H1 (cell line): ENCODE data around the gene SRMS. TPM values are rescaled to one million over a fixed set of nuclear protein-coding genes. Genes with fewer than 3 reads are reported as not detected.
A peak's percentile ranks its signal among the peaks of the same experiment; 100 is the strongest.

Experiments used
- CTCF ChIA-PET: fragments of 300-600 bp; sonication (Branson Sonifier 250); formaldehyde crosslinking; loops from one replicate; lab custom pipeline; 2021; ENCODE audit not compliant: partially characterized antibody; lab: Charles Lee
- POLR2A ChIA-PET: fragments of 300-600 bp; sonication (Branson Sonifier 250); formaldehyde crosslinking; loops from one replicate; lab custom pipeline; 2021; ENCODE audit warnings: inconsistent platforms; ENCODE audit not compliant: partially characterized antibody; lab: Charles Lee
- DNase-seq, 2 experiments: peaks; one replicate each; pipeline versions ENCODE4 v3.0.0 to v3.0.0-alpha.2; 2010 to 2022; ENCODE audit warnings: low spot score in 2 of 2, low read depth in 1 of 2, mixed read lengths in 1 of 2
- FAIRE-seq: peaks from 2 replicates; lab custom pipeline; 2011; peaks lifted over from hg19 to GRCh38; lab: Jason Lieb, UNC
- H2AFZ ChIP-seq: 2 replicates; pipeline ENCODE4 v1.8.1; 2012; ENCODE audit warnings: low read length, inconsistent platforms
- H2AK5ac ChIP-seq: 2 replicates; pipeline ENCODE4 v1.6.1; 2013; ENCODE audit warnings: low read depth, low read length
- H2BK120ac ChIP-seq: replicated peaks from 2 replicates; pipeline ENCODE3; 2013; ENCODE audit warnings: low read depth, low read length, inconsistent platforms
- H2BK12ac ChIP-seq: 2 replicates; pipeline ENCODE4 v1.6.1; 2013; ENCODE audit warnings: low read depth, low read length
- H2BK15ac ChIP-seq: 2 replicates; pipeline ENCODE4 v1.6.1; 2013; ENCODE audit warnings: low read length
- H2BK20ac ChIP-seq: 2 replicates; pipeline ENCODE4 v1.6.1; 2013; ENCODE audit warnings: low read length
- H2BK5ac ChIP-seq: 2 replicates; pipeline ENCODE4 v1.6.1; 2013; ENCODE audit warnings: low read depth, low read length
- H3K14ac ChIP-seq: 2 replicates; pipeline ENCODE4 v1.6.1; 2013; ENCODE audit warnings: inconsistent platforms; ENCODE audit not compliant: insufficient read length
- H3K18ac ChIP-seq: 2 replicates; pipeline ENCODE4 v1.6.1; 2013; ENCODE audit warnings: low read length; ENCODE audit errors: extremely low read depth
- H3K23ac ChIP-seq: 2 replicates; pipeline ENCODE4 v1.6.1; 2013; ENCODE audit warnings: inconsistent platforms; ENCODE audit not compliant: insufficient read length
- H3K23me2 ChIP-seq: 2 replicates; pipeline ENCODE4 v1.6.1; 2013; ENCODE audit warnings: low read depth, low read length
- H3K27ac ChIP-seq: 2 replicates; pipeline ENCODE4 v1.6.1; 2011; ENCODE audit warnings: low read depth, low read length, inconsistent platforms
- H3K27me3 ChIP-seq, 4 experiments: replicated peaks in 1 of 4; 1 replicate in 1 of 4; 2 replicates in 3 of 4; pipeline versions ENCODE4 v1.6.1 to v1.8.1; 2011 to 2013; ENCODE audit warnings: low read length in 3 of 4, mild to moderate bottlenecking in 3 of 4, inconsistent platforms in 2 of 4, mixed read lengths in 2 of 4, moderate library complexity in 1 of 4; ENCODE audit not compliant: control insufficient read depth in 3 of 4, insufficient read depth in 3 of 4; ENCODE audit errors: extremely low read depth in 1 of 4
- H3K36me3 ChIP-seq, 4 experiments: 2 replicates each; pipeline versions ENCODE4 v1.6.1 to v1.8.1; 2011 to 2013; ENCODE audit warnings: mild to moderate bottlenecking in 4 of 4, low read length in 3 of 4, moderate library complexity in 2 of 4, control low read depth in 1 of 4, inconsistent platforms in 1 of 4; ENCODE audit not compliant: insufficient read depth in 4 of 4, control insufficient read depth in 2 of 4
- H3K4ac ChIP-seq: replicated peaks from 2 replicates; pipeline ENCODE3; 2013; ENCODE audit warnings: low read length, low read depth, mixed read lengths, inconsistent platforms; ENCODE audit not compliant: insufficient read length
- H3K4me1 ChIP-seq, 4 experiments: replicated peaks in 1 of 4; 1 replicate in 1 of 4; 2 replicates in 3 of 4; pipeline versions ENCODE4 v1.6.1 to v1.8.1; 2011 to 2013; ENCODE audit warnings: low read length in 3 of 4, inconsistent platforms in 2 of 4, mixed read lengths in 1 of 4; ENCODE audit not compliant: insufficient read depth in 4 of 4, control insufficient read depth in 3 of 4
- H3K4me2 ChIP-seq, 2 experiments: 2 replicates each; pipeline versions ENCODE4 v1.6.1 to v1.8.1; 2011 to 2013; ENCODE audit warnings: low read depth in 2 of 2, low read length in 2 of 2, control low read depth in 1 of 2, inconsistent platforms in 1 of 2, mild to moderate bottlenecking in 1 of 2; ENCODE audit not compliant: insufficient read depth in 1 of 2
- H3K4me3 ChIP-seq, 4 experiments: fragments of 200-600, 300-600 bp in 1 of 4; sonication (generic), shearing (Covaris generic), sonication (Bioruptor Twin) in 1 of 4; 2 replicates each; pipeline versions ENCODE4 v1.5.1 to v1.8.1; 2011 to 2016; ENCODE audit warnings: low read length in 4 of 4, low read depth in 3 of 4, control low read depth in 2 of 4, inconsistent platforms in 2 of 4, mild to moderate bottlenecking in 2 of 4, mixed read lengths in 1 of 4, moderate library complexity in 1 of 4; ENCODE audit not compliant: insufficient read depth in 2 of 4; ENCODE audit errors: extremely low read depth in 1 of 4
- H3K56ac ChIP-seq: replicated peaks from 2 replicates; pipeline ENCODE3; 2013; ENCODE audit warnings: low read depth, mild to moderate bottlenecking, mixed read lengths, low read length, inconsistent platforms; ENCODE audit not compliant: insufficient read length
- H3K79me1 ChIP-seq: 2 replicates; pipeline ENCODE4 v1.6.1; 2013; ENCODE audit warnings: low read depth, low read length, control low read depth
- H3K79me2 ChIP-seq, 2 experiments: 2 replicates each; pipeline versions ENCODE4 v1.6.1 to v1.8.1; 2012 to 2013; ENCODE audit warnings: low read length in 2 of 2, mild to moderate bottlenecking in 2 of 2, inconsistent platforms in 1 of 2; ENCODE audit not compliant: insufficient read depth in 2 of 2, control insufficient read depth in 1 of 2
- H3K9ac ChIP-seq, 4 experiments: replicated peaks in 1 of 4; 1 replicate in 1 of 4; 2 replicates in 3 of 4; pipeline versions ENCODE4 v1.6.1 to v1.8.1; 2011 to 2013; ENCODE audit warnings: low read depth in 3 of 4, low read length in 3 of 4, control low read depth in 2 of 4, mild to moderate bottlenecking in 2 of 4, moderate library complexity in 2 of 4, inconsistent platforms in 1 of 4; ENCODE audit errors: extremely low read depth in 1 of 4
- H3K9me3 ChIP-seq, 2 experiments: 2 replicates each; pipeline versions ENCODE4 v1.6.1 to v1.8.1; 2012 to 2013; ENCODE audit warnings: mild to moderate bottlenecking in 2 of 2, moderate library complexity in 2 of 2, control low read depth in 1 of 2, inconsistent platforms in 1 of 2, low read depth in 1 of 2, low read length in 1 of 2, mixed read lengths in 1 of 2; ENCODE audit not compliant: insufficient read depth in 2 of 2
- H4K20me1 ChIP-seq, 2 experiments: replicated peaks in 1 of 2; 2 replicates each; pipeline versions ENCODE3 to v1.8.1; 2011 to 2013; ENCODE audit warnings: inconsistent platforms in 2 of 2, low read length in 2 of 2, mild to moderate bottlenecking in 1 of 2; ENCODE audit not compliant: insufficient read depth in 2 of 2, control insufficient read depth in 1 of 2
- H4K5ac ChIP-seq: 2 replicates; pipeline ENCODE4 v1.6.1; 2013; ENCODE audit warnings: low read length, low read depth, mixed read lengths, inconsistent platforms; ENCODE audit not compliant: insufficient read length
- H4K8ac ChIP-seq: 2 replicates; pipeline ENCODE4 v1.8.0; 2013; ENCODE audit warnings: mild to moderate bottlenecking, moderate library complexity, low read length, inconsistent platforms; ENCODE audit not compliant: insufficient read depth; ENCODE audit errors: extremely low read depth
- H4K91ac ChIP-seq: replicated peaks from 2 replicates; pipeline ENCODE3; 2013; ENCODE audit warnings: low read length, mixed read lengths, inconsistent platforms; ENCODE audit not compliant: insufficient read length
- CEBPB ChIP-seq: IDR thresholded peaks from 2 replicates; pipeline ENCODE4 v1.6.1; 2012; ENCODE audit warnings: low read depth, low read length
- NRF1 ChIP-seq: IDR thresholded peaks from 2 replicates; pipeline ENCODE4 v1.6.1; 2011; ENCODE audit warnings: mild to moderate bottlenecking, low read depth, low read length, improper control_type of control experiment
- TAF1 ChIP-seq: IDR thresholded peaks from 2 replicates; pipeline ENCODE4 v1.6.1; 2011; ENCODE audit warnings: mild to moderate bottlenecking, low read depth, low read length
- WGBS, 2 experiments: shearing (Covaris generic) in 1 of 2; methylation state at CpG; one replicate each; pipeline versions ENCODE4 v1.1.6 to v1.1.7; 2013 to 2015; ENCODE audit warnings: low lambda C conversion rate in 2 of 2, mixed read lengths in 2 of 2, inconsistent platforms in 1 of 2, low coverage in 1 of 2, missing lambda C conversion rate in 1 of 2; ENCODE audit not compliant: insufficient replicate concordance in 2 of 2, insufficient coverage in 1 of 2, insufficient read length in 1 of 2; ENCODE audit errors: extremely low coverage in 1 of 2, missing lambda C conversion rate in 1 of 2; 5-methylcytosine and 5-hydroxymethylcytosine counted together
- polyA plus RNA-seq, 7 experiments: library from polyadenylated mRNA; depleted of rRNA in 3 of 7; stranded (reverse) in 5 of 7; unstranded in 2 of 7; fragments of >200 nt in 5 of 7; fragments of 200-250 nt in 2 of 7; gene quantifications; 1 replicate in 5 of 7; 2 replicates in 1 of 7; 4 replicates in 1 of 7; pipeline versions ENCODE4 v1.2.1 to v1.2.3, GENCODE V29; 2011 to 2013; ENCODE audit warnings: missing spikeins in 2 of 7, mixed read lengths in 2 of 7
- total RNA-seq: library from RNA; stranded (reverse); fragmentation: NEBNext Ultra II Directional; extraction: Animal tissue kit (Norgen Biotek cat#: 25700); gene quantifications from 2 replicates; pipeline ENCODE4 v1.2.1, GENCODE V29; 2021

The SRMS gene
- total and polyA plus RNA-seq, 2 of the 8 experiments (the other 6 are each of a cell fraction or from before 2014, with no cell fraction given), result 0.39 to 0.76 TPM

DNA sequence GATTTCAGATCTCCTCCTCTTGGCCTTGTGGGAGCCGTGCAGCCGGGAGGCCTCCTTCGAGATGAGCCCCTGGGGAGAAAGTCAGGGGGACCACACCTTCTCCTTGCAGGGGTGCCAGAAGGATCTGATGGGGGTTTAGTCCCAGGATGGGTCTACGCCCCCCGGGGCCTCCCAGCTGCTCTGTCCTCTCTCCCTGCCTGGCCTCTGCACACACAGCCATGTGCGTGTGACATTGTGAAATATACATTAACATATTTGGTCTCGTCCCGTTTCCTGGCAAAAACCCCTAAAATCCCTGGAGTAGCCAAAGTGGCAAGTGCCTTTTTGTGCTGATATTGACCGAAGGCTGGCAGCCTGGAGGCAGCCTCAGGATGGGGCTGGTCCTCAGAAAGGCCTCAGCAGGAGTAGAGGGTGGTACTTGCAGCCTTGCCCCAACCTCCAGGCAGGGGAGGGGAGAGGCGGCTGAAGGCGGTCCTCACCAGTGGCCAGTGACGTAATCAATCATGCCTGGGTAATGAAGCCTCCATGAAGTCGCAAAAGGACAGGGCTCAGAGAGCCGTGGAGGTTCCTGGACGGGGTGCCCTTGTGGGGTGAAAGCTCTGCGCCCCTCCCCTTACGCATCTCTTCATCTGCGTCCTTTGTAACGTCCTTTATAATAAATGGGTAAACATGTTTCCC lies 31.6 kb upstream of the SRMS start:
- H3K79me2 ChIP-seq, result no peaks in the 10 kb centered on the region
- H3K4me3 ChIP-seq, result no peak overlapping the region
- H2BK120ac ChIP-seq, result no peak overlapping the region
- H3K9me3 ChIP-seq, result no peaks in the 10 kb centered on the region
- ChIA-PET CTCF (interaction anchor here (0.9 to 2.0 kb wide), 5 partner anchors 29 to 127 kb away, joined by 3 to 10 read pairs (median 3); partner anchors contain the start of gene PTK6), POLR2A (interaction anchor here (1.4 kb wide), 2 partner anchors 102 to 119 kb away, joined by 3 read pairs; no protein-coding TSS in a partner anchor)
- no peak overlapping the region for H3K23ac ChIP-seq
- no peak overlapping the region for H3K14ac ChIP-seq
- no peak overlapping the region for H3K56ac ChIP-seq
- H2BK12ac ChIP-seq, result no peak overlapping the region
- no peak overlapping the region for H4K91ac ChIP-seq
- H4K8ac ChIP-seq, result no peak overlapping the region
- H2BK15ac ChIP-seq, result no peak overlapping the region
- H3K18ac ChIP-seq, result no peak overlapping the region
- no peaks in the 10 kb centered on the region for H3K36me3 ChIP-seq
- no peak overlapping the region for H4K5ac ChIP-seq
- H3K4ac ChIP-seq, result no peak overlapping the region
- no peak for DNase-seq
- H3K27ac ChIP-seq, result no peak overlapping the region
- WGBS, 2 experiments, result 90% methylated on average over 19 of the region's 19 CpGs; no CpG with 5 or more reads in 1 of the 2 experiments
- H2BK5ac ChIP-seq, result no peak overlapping the region
- H3K27me3 ChIP-seq, result no peaks in the 10 kb centered on the region
- no peaks in the 10 kb centered on the region for H4K20me1 ChIP-seq
- no peak overlapping the region for H2BK20ac ChIP-seq
- H3K79me1 ChIP-seq, result no peaks in the 10 kb centered on the region
- no peak overlapping the region for H2AK5ac ChIP-seq
- H3K4me2 ChIP-seq, result no peak overlapping the region
- H3K23me2 ChIP-seq, result no peaks in the 10 kb centered on the region; the same call in 1 of the 2 replicates
- FAIRE-seq, result no peak
- H3K9ac ChIP-seq, result no peak overlapping the region
- no peak overlapping the region for H2AFZ ChIP-seq
- peaks cover 0 to 6% (median 3%) of the 10 kb centered on the region in 4 experiments; a peak in 6 of 7 replicates for H3K4me1 ChIP-seq
- 0 out of 2 replicates have a peak, but pooled peaks have one; percentile 26 for TF ChIP-seq CEBPB
- no peak for TF ChIP-seq NRF1
- no peak for TF ChIP-seq TAF1
